ENCODE results near the gene PDE12.

GRCh38 chr3:57512166-57512565 lies 43.9 kb upstream of the PDE12 start:
- TF ChIP-seq POLR2A (IDR thresholded peaks at IDR 0.05), result no peak
- TF ChIP-seq CTCF (IDR thresholded peaks at IDR 0.05), result no peak

Data from body of pancreas (tissue), 4 donors.